HT-29 (cell line): ENCODE results near the gene FERMT2. TPM values are rescaled to one million over a fixed set of nuclear protein-coding genes. Genes with fewer than 3 reads are reported as not detected.
"Not testable (repeated sequence)": the region's sequence is repeated elsewhere in the genome, so short reads cannot be mapped to it uniquely, and the experiment has no call there.

ENCODE experiments used
- DNase-seq: peaks from one replicate; pipeline ENCODE4 v3.0.0-alpha.2; 2015; ENCODE audit warnings: low spot score
- total RNA-seq: library from RNA; depleted of rRNA; stranded (reverse); fragments of >200 nt; shearing (Covaris generic); gene quantifications from 2 replicates; pipeline ENCODE4 v1.2.3, GENCODE V29; 2014

Gene FERMT2
- total RNA-seq, 1 experiment from 2014 or later = not detected

DNA sequence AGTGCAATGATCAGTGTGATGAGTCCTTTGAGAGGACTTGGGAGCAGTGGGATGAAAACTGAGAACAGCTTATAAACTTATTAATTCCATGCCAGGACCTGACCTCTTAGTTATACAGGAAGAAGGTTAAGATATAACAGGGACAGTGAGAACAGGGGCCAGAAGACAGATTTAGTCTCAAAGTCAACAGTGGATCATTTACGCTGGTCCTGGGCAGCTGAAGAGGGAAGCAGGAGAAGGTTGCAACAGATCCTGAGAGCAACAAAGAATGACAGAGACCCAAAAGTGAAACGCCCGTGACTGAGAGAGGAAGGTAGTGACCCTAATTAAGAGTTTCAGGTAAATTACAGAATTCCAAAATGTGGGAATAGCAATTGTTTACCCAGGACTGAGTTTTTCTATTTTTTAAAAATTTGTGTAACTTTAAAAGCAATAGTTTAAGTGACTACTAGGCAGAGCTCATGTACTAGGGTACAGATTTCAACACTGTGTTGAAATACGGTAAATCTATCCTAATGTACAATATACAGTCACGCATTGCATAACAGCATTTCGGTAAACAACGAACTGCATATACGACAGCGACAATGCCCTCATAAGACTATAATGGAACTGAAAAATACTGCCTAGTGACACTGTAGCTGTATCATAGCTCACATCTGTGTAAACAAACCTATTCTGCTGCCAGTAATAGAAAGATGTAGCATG is 81.8 kb downstream of the FERMT2 start:
- DNase-seq = no peak

DNA sequence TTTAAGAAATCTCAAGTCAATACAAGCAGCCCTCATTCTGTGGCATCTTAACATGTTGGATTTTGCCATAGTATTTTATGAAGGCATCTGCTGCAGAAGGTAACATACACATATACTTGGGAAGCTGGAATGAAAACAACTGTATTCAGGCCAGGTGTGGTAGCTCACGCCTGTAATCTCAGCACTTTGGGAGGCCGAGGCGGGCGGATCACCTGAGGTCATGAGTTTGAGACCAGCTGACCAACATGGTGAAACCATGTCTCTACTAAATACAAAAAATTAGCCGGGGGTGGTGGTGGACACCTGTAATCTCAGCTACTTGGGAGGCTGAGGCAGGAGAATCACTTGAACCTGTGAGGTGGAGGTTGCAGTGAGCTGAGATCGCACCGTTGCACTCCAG is 86.0 kb downstream of the FERMT2 start:
- DNase-seq = not testable (repeated sequence)

DNA sequence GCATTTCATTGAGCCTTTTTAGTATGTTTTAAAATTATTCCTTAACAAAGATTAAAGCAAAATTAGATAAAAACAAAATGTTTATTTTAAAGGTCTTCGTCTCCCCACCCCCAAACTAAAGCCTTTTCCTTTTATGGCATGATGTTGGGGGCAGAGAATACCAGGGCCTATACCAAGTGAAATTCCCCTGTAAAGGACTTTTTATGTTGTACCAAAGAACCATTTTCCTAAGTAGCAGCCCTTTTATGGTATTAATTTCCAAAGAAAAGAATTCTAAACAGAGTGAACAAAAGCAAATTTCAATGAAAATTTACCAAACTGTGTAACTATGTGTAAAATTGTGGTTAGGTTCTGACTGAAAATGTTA is 87.5 kb downstream of the FERMT2 start:
- no peak for DNase-seq

DNA sequence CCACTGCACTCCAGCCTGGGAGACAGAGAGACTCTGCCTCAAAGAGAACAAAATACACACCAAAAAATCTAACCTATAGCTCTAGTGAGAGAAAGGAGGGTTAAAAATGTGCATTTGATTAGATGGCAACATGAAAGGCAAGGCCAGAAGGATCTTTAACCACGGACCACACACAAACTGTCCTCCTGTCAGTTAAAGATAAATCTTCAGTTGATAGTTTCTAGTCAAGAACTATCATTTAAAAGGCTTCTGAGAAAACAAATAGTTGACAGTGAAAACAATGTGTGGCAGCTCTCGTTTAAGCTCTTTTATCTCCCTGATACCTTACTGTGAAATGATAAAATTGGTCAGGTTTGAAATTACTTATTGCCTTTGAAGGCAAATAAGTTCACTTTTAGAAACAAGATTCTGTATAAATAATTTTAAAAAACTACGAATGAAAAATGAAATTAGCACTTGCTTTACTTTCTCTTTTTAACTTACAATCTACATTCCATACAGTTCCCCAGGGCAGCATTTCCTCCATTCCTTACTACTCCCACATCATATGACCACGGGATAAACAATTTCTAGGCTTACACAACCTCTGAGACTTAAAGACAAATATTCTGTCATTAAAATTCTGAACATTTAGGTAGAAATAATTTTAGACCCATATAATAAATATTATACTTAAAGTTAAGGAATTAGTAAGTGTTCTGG is 88.1 kb downstream of the FERMT2 start:
- DNase-seq = peak; percentile 1

DNA sequence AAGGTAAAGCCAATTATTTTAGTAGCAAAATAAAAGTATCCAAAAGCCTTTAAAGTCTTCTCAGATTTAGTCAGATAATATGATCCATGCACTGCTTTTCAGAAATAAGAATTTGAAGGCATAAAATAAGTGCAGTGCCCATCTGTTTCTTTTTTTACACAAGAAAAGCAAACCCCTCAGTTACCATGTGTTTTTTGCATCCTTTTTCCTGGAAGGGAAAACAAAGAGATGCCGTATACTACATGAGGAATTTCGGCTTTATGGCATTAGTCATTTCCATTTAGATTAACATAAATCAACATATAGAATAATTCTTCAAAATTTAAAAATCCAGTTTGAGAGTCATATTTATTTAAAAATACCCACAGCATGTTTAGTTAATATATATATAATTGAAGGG is 89.4 kb downstream of the FERMT2 start:
- no peak for DNase-seq

DNA sequence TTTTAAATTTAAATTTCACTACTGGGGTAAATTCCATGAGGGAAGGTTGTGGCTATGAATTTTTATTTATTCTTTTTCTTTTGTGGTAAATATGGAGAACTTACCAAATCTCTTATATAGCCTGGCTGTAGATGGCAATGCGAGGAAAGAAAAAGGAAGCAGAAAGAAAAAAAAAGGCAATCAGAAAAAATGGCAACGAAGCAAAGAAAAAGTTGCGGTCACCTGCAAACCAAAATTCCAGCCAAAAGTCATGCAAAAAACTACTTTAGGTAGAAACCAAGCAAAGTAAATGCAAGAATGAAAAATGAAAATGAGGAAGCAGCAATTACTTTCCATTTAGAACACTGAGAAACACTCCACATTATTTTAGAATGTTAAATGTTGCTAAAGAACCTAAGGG is 89.9 kb downstream of the FERMT2 start:
- no peak for DNase-seq

DNA sequence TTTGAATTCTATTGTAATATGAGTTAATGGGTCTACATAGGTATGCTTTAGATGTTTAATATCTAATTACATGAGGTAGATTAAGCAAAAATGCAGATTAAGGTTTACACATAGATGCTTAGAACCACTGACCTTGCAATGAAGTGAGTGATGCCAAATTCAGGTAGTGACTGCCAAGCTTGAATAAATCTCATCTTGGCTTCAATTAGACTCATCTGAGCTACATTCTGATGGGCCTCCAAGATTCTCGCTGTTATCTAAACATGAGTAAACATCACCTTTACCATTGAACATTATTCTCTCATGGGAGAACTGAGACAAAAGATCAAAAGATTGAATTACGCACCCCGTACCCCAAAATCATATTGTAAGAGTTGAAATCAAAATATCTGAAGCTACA is 90.6 kb downstream of the FERMT2 start:
- no peak for DNase-seq

DNA sequence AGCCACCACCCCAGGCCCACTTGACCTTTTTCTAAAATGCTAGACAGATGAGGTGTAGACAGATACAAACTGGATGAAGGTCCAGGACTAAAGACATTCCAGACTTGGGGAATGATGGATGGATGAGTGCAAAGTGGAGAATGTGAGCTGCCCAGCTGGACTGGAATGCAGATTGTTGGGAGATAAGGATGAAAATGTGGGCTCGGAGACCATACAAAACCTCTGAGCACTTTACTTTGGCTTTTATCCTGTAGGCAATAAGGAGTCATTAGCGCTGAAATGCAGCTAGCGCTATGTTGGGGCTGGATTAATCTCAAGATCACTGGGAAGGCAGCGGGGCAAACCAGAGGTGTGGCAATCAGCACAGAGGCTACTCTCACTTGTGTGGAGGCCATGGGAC is 94.7 kb downstream of the FERMT2 start:
- no peak for DNase-seq

DNA sequence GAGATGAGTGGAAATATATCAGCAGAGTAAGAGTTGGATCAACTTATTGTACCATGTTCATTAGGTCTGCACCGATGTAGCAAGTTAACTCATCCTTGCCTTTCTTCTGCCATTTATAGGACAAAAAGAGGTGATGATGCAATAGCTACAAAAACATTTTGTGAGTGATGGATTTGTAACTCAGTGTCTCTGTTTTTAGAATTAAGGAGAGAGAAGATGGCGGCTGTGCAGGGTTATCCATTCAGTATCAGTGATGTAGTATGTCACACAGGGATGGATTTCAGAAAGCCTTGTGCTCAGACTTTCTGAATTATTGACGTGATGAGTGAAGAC is 97.4 kb downstream of the FERMT2 start:
- no peak for DNase-seq

DNA sequence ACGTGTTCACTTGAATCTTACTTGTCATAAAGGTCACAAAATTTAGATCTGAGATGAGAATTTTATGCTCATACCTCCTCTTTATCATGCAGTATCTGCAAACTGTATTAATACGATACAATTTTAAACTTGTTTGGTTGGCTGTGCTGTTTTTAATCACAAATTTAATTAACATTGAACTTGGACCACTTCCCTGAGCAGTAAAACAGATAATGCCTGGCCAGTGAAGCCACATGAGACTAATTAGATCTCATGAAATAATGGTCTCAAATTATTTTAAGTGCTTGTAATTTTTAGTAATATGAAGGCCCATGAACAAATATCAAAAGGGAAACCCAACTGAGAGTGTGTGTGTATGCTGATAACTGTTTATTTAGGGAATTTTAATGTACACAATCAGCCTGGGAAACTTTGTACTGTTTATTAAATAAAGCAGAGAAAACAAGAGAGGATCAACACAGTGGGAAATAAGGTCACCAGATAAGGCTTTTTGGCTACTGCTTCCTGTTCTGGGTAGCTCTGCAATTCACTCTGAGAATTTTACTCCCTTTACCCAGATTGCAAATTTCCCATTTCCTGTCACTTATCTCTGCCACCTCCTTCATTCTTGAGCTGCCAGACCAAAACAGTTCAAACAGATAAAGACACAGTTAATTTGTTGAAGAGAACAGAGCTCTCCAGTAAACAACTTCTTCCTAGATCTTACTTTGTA is 97.9 kb downstream of the FERMT2 start:
- no peak for DNase-seq

DNA sequence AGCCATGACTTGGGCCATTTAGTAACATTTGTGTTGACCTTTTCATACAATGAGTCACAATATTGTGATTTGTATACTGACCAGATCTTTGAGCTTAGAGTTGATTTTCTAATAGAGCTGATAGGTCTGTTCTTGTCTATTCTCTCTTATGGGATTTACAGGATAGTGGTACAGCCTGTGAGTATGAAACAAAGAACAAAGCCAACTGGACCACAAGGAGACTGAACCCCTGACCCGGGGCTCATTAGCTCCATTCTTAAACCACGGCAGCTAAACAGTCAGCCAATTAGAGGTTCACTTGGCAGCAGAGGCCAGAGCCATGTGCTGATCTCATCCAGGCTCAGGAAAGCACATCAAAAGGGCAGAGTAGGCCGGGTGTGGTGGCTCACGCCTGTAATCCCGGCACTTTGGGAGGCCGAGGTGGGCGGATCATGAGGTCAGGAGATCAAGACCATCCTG is 100.4 kb downstream of the FERMT2 start:
- no peak for DNase-seq

DNA sequence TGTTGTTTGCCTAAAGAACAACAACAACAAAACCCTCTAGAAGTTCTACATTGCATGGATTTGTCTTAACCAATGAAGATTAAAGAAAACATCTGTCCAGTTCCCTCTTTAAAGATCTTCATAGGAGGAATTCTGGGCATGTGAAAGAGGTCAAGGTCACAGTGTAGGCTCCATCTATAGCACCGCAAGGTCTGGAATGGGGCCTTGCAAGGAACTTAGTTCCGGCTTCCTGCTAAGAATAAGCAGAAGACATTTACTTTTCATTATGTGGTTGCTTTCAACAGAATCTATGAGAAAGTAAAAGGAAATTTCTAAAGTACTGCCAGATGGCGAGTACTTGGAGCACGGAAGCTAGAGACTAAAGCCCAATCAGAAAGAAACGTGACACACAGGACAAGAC is 102.2 kb downstream of the FERMT2 start:
- DNase-seq = no peak

DNA sequence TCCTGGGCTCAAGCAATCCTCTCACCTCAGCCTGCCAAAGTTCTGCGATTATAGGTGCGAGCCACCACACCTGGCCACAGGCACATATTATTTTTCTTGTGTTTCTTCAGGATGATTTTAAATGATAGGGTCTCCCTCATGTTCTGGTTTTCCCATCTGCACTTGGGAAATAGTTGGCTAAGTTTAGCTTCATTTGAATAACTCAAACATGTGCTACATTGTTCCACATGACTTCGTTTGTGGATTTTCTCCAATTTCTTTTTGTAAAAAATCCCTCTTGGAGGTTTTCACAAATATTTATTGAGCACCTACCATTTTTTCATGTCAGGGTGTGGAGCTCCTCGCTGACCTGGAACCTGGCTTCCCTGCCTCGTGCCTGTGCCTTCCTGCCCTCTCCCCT is 104.3 kb downstream of the FERMT2 start:
- no peak for DNase-seq

DNA sequence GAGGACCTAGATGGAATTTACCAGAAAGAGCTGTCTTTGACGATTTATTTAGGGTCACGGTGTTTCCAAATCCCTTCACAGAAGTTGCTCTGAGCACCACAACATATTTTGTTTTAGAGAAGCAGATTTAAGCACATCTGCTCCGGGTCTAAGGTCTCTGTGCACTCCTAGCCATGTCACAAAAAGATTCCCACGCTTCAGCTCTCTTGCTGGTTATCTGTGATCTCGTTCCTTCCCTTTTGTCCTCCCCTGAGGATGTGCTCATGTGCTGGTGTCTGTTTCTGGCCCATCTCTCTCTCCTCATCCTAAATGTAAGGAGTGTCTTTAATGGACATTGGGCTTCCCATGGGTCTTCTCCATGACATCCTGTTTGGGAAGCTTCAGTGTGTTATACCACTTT is 105.8 kb downstream of the FERMT2 start:
- no peak for DNase-seq

DNA sequence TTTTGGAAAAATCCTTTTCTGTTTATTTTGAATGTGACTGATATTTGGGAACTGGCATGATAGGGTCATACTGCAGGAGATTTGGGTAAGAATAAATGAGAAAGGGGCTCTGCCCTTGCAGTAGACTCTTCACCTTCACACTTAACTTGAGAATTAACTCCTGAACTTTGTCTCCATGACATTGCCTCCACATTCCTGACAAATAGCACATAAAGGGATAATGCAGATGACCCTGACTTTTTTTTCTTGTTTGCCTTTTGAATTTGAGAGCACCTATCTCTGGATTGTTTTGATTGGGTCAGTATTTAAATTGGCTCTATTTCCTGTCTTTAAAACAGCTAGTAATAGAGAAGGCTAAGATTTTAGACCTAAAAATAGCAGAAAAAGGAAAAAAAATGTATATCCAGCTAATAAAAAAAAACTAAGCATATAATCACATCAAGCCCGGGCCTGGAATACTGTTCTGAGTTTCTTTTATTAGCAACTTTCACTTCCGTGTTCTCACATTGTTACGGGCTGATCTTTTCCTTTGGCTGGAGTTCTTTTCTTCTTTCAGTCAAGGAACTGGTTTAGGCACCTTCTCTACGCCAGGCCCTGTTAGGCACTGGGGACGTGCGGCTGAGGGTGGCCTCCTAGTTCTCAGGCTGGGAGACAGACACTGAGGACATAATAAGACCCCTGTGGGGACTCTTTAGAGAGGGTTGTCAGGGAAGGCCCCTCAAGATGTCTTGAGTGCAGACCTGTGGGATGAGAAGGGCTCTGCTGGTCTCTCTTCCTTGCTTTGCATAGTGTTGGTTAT is 106.4 kb downstream of the FERMT2 start:
- DNase-seq = no peak

DNA sequence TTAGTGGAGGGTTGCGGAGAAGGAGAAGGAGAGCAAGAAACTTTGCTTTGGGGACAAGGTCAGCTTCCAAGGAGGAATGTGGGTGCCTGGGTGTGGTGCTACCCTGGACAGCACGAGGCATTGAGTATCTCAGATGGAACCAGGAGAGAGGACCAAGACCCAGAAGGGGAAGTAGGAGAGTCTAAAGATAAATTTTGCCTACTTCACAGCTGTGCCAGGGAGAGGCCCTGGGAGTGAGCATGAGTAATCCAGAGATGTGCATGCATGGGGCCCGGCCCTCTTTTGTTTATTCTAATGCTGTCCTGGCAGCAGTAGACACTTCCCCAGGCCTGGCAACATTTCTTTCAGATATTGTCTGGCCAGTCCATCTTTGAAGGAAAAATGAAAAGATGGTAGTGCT is 110.0 kb downstream of the FERMT2 start:
- DNase-seq = no peak

DNA sequence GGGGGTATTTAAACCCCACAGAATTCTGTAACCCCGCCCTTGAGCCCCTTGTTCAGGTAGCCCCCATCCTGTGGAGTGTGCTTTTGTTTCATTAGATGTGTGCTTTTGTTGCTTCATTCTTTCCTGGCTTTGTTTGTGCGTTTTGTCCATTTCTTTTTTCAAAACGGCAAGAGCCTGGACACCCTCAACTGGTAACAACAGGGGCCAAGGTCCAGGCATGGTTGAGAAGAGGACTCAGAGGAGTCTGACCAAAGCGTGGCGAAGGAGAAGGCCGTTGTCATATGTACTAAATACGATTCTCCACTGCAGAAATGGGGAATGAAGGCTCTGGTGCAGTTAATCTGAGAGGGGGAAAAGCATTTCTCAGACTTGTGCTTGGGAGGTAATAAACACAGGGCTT is 113.4 kb downstream of the FERMT2 start:
- DNase-seq = no peak

DNA sequence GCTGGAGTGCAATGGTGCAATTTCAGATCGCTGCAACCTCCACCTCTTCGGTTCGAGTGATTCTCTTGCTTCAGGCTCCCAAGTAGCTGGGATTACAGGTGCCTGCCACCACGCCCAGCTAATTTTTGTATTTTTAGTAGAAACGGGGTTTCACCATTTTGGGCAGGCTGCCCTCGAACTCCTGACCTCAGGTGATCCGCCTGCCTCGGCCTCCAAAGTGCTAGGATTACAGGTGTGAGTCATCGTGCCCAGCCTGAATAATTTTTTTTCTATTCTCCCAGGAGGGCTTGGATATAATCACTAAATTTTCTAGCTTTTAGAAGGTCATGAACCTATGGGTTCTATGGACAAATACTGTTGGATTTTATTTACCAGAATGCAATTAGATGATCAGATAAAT is 114.8 kb downstream of the FERMT2 start:
- no peak for DNase-seq

DNA sequence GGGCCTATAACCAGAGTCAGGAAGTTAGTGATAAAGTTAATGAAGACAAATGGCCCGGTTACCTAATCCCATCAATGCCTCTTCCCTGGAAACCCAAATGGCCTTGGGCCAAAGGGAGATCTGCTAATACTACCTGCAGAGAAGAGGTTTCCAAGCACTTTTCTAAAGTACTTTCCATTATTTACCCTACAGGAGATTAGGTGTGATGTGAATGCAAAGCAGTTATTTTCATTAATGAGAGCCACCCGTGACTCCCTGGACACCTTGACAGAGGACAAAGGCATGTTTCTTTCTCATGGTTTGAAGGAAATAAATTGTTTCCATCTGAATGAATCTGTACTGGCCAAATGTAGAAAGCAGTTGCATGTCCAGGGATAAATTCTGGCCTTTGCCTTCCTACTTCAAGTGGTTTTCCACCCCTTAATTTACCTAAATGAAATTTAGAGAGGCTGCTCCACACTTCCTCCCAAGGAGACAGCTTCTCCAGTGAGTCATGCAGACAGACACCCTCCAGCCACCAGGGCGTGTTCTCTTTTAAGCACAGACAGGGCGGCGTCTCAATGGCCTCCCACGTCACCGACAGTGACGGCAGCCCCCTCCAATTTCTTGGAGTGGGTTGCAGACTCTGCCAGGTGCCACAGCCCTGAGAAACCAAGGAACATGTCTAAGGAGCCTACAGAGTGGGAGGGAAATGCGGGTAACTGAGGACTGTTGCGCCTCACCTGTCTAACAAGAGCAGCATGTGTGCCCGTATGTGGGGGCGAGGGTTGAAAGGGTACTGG is 115.5 kb downstream of the FERMT2 start:
- DNase-seq = no peak

DNA sequence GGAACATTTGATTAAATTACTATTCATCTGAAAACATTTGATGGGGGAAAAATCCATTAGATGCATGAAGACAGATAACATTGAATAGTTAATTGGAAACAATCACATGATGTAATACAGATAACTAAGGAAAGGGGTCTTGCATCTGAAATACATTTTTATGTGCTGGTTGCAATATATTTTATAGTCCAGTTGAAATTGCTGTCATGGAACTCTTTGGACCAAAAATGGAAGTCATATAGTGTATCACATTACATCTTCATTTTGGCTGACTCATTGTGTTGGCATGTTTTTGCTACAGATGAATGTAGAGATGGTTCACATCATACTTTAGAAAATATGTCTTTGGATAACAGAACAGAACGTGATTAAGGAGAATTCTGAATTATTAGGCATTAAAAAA is 116.4 kb downstream of the FERMT2 start:
- DNase-seq = no peak

DNA sequence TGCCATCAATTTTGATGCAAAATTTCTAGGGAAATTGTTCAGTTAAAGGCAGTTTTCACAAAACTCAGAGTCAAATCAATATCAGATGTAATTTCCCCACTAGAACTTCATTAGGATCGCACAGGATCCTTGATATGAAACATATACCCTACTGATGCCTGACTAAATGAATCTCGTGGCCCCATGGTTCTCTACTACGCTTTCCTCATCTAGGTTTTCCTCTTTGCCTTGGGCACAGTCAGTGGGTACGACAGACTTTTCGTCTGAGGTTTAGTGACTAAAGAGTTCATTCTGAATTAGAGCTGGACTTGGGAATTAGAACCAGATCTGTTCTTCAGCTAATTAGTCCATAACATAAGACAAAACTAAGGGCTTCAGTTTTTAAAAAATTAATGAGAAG is 117.0 kb downstream of the FERMT2 start:
- no peak for DNase-seq
